ENCODE data around the gene AASDH.

DNA sequence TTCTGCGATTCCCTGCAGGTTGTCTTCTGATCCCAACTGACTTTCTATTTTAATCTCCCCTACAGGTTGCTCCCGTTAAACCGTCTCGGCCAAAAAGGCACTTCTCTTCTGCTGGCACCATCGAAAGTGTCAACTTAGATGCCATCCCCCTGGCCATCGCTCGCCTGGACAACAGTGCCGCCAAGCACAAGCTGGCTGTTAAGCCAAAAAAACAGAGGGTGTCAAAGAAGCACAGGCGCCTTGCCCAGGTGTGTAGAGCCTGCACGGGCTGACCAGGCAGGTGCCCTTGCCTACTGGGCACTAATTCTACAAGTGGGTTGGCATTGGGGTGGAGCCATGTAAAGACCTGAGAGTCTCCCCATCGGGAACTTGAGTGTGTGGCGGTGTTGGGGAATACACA lies 74.2 kb downstream of the AASDH start:
- TF ChIP-seq, protein P1, sequence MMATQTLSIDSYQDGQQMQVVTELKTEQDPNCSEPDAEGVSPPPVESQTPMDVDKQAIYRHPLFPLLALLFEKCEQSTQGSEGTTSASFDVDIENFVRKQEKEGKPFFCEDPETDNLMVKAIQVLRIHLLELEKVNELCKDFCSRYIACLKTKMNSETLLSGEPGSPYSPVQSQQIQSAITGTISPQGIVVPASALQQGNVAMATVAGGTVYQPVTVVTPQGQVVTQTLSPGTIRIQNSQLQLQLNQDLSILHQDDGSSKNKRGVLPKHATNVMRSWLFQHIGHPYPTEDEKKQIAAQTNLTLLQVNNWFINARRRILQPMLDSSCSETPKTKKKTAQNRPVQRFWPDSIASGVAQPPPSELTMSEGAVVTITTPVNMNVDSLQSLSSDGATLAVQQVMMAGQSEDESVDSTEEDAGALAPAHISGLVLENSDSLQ (IDR thresholded peaks at IDR 0.05), result no peak
- no peak for TF ChIP-seq NFRKB (IDR thresholded peaks at IDR 0.05)
- TF ChIP-seq FOXA1 (IDR thresholded peaks at IDR 0.05), result no peak
- TF ChIP-seq BHLHE40 (IDR thresholded peaks at IDR 0.05; ENCODE audit: borderline replicate concordance), result no peak
- no peak for TF ChIP-seq FOXM1 (IDR thresholded peaks at IDR 0.05; ENCODE audit: borderline replicate concordance)
- no peak for TF ChIP-seq SP1 (IDR thresholded peaks at IDR 0.05)
- TF ChIP-seq LEF1 (IDR thresholded peaks at IDR 0.05; ENCODE audit: borderline replicate concordance), result no peak
- TF ChIP-seq ZNF384 (IDR thresholded peaks at IDR 0.05), result no peak
